ACHN (cell line): ENCODE data around the gene CD74.
"Not testable (repeated sequence)": the region's sequence is repeated elsewhere in the genome, so short reads cannot be mapped to it uniquely, and the experiment has no call there.

Experiments used
- DNase-seq: peaks from one replicate; pipeline ENCODE4 v3.0.0-alpha.2; 2015
- in situ Hi-C: cut with HindIII; loops from 2 replicates; pipeline ENCODE4 v1.10.0; 2017; ENCODE audit warnings: low sequenced_read_pairs, low pct_ligation_motif_present, low pct_unique_long_range_greater_than_20kb

CD74 gene

GRCh38 chr5:150412319-150413175, at the start of gene CD74:
Gene CD74, minus strand, starts transcription at chr5:150412910. Its CDS starts 161 bp downstream, at chr5:150412749.
- DNase-seq = peak; percentile 86
- in situ Hi-C loops = no loop called here

GRCh38 chr5:150461231-150461630, 48.5 kb upstream of the CD74 start:
- no peak for DNase-seq
- in situ Hi-C loops = no loop called here

GRCh38 chr5:150460781-150461180, 48.1 kb upstream of the CD74 start:
- no peak for DNase-seq
- in situ Hi-C loops = no loop called here

- in situ Hi-C loops = no loop called here
- peak; percentile 74 for DNase-seq
Measured at GRCh38 chr5:150458802-150459557, 46.3 kb upstream of the CD74 start.

GRCh38 chr5:150457562-150458240, 45.0 kb upstream of the CD74 start:
- in situ Hi-C loops = no loop called here

GRCh38 chr5:150457121-150457520, 44.4 kb upstream of the CD74 start:
- DNase-seq = no peak

More at GRCh38 chr5:150457562-150458240, 45.0 kb upstream of the CD74 start:
- DNase-seq = no peak

GRCh38 chr5:150454492-150455229, 42.0 kb upstream of the CD74 start:
- in situ Hi-C loops = no loop called here
- no peak for DNase-seq

More at GRCh38 chr5:150457121-150457520, 44.4 kb upstream of the CD74 start:
- in situ Hi-C loops = no loop called here

- DNase-seq, in situ Hi-C loops: not testable (repeated sequence)
Measured at GRCh38 chr5:150454027-150454426, 41.3 kb upstream of the CD74 start.

- in situ Hi-C loops = no loop called here
- DNase-seq = no peak
Measured at GRCh38 chr5:150452914-150453313, 40.2 kb upstream of the CD74 start.

- no peak for DNase-seq
- in situ Hi-C loops = no loop called here
Measured at GRCh38 chr5:150451594-150451993, 38.9 kb upstream of the CD74 start.

GRCh38 chr5:150449517-150450339, 37.0 kb upstream of the CD74 start, which contains the start of gene RPS14:
Gene RPS14, minus strand, starts transcription at chr5:150449739. Its CDS starts 2,006 bp downstream, at chr5:150447733.
- DNase-seq = peak; percentile 87
- in situ Hi-C loops = no loop called here

GRCh38 chr5:150448952-150449516, 36.3 kb upstream of the CD74 start:
- in situ Hi-C loops = no loop called here
- no peak for DNase-seq

GRCh38 chr5:150448334-150448733, 35.6 kb upstream of the CD74 start:
- no peak for DNase-seq
- in situ Hi-C loops = no loop called here

- in situ Hi-C loops = no loop called here
- no peak for DNase-seq
Measured at GRCh38 chr5:150447188-150447587, 34.5 kb upstream of the CD74 start.

GRCh38 chr5:150446583-150446982, 33.9 kb upstream of the CD74 start:
- no peak for DNase-seq
- in situ Hi-C loops = no loop called here

GRCh38 chr5:150446088-150446487, 33.4 kb upstream of the CD74 start:
- DNase-seq = no peak
- in situ Hi-C loops = no loop called here

- DNase-seq = no peak
- in situ Hi-C loops = no loop called here
Measured at GRCh38 chr5:150444770-150445169, 32.1 kb upstream of the CD74 start.
